PFSK-1 (cell line): ENCODE results near the gene RBMS3.

Experiments used
- FOXP2 ChIP-seq: optimal IDR thresholded peaks from 2 replicates; pipeline ENCODE3; 2011; ENCODE audit warnings: borderline replicate concordance, control low read depth, inconsistent platforms; ENCODE audit not compliant: insufficient read depth; ENCODE audit errors: extremely low read length, extremely low read depth
- POLR2AphosphoS5 ChIP-seq: IDR thresholded peaks from 2 replicates; pipeline ENCODE4 v1.6.1; 2012; ENCODE audit warnings: low read depth, mild to moderate bottlenecking, control low read depth, low read length, moderate library complexity
- REST ChIP-seq, 2 experiments: IDR thresholded peaks; 2 replicates each; pipeline versions ENCODE4 v1.6.1 to v1.8.0; 2011 to 2012; ENCODE audit warnings: low read depth in 2 of 2, low read length in 2 of 2, control low read depth in 1 of 2, inconsistent platforms in 1 of 2, mild to moderate bottlenecking in 1 of 2, moderate library complexity in 1 of 2; ENCODE audit not compliant: insufficient read depth in 1 of 2
- SIN3A ChIP-seq: IDR thresholded peaks from 2 replicates; pipeline ENCODE4 v1.6.1; 2012; ENCODE audit warnings: mild to moderate bottlenecking, low read length, moderate library complexity, borderline replicate concordance; ENCODE audit not compliant: insufficient read depth
- TAF1 ChIP-seq: IDR thresholded peaks from 2 replicates; pipeline ENCODE4 v1.6.1; 2012; ENCODE audit warnings: low read length, control low read depth, borderline replicate concordance; ENCODE audit not compliant: insufficient read depth

The RBMS3 gene

GRCh38 chr3:29796808-29797207 lies 515.9 kb downstream of the RBMS3 start:
- TF ChIP-seq TAF1 (no peak), SIN3A (no peak), REST (IDR thresholded peaks at IDR 0.05; ENCODE audit: insufficient read depth in 1 of 2, low read depth in 2 of 2, low read length in 2 of 2) (no peak), FOXP2 (no peak), POLR2AphosphoS5 (no peak)

- no peak for TF ChIP-seq SIN3A
- no peak for TF ChIP-seq TAF1
- no peak for TF ChIP-seq POLR2AphosphoS5
- TF ChIP-seq REST (IDR thresholded peaks at IDR 0.05; ENCODE audit: insufficient read depth in 1 of 2, low read depth in 2 of 2, low read length in 2 of 2): no peak
- no peak for TF ChIP-seq FOXP2
Observed at GRCh38 chr3:29802057-29802456, 521.2 kb downstream of the RBMS3 start.

GRCh38 chr3:29804044-29804443 lies 523.2 kb downstream of the RBMS3 start:
- TF ChIP-seq FOXP2: no peak
- TF ChIP-seq POLR2AphosphoS5: no peak
- TF ChIP-seq SIN3A: no peak
- TF ChIP-seq REST (IDR thresholded peaks at IDR 0.05; ENCODE audit: insufficient read depth in 1 of 2, low read depth in 2 of 2, low read length in 2 of 2): no peak
- TF ChIP-seq TAF1: no peak

- no peak for TF ChIP-seq SIN3A
- TF ChIP-seq TAF1: no peak
- no peak for TF ChIP-seq POLR2AphosphoS5
- no peak for TF ChIP-seq REST (IDR thresholded peaks at IDR 0.05; ENCODE audit: insufficient read depth in 1 of 2, low read depth in 2 of 2, low read length in 2 of 2)
- no peak for TF ChIP-seq FOXP2
Observed at GRCh38 chr3:29805757-29806156, 524.9 kb downstream of the RBMS3 start.

GRCh38 chr3:29822071-29822470 lies 541.2 kb downstream of the RBMS3 start:
- TF ChIP-seq REST (IDR thresholded peaks at IDR 0.05; ENCODE audit: insufficient read depth in 1 of 2, low read depth in 2 of 2, low read length in 2 of 2): no peak
- no peak for TF ChIP-seq POLR2AphosphoS5
- TF ChIP-seq FOXP2: no peak
- no peak for TF ChIP-seq SIN3A
- no peak for TF ChIP-seq TAF1
